Tibial nerve (tissue), 4 donors: ENCODE results near the gene USP30.

Experiments used
- EP300 ChIP-seq, 2 donors: sonication (generic); formaldehyde crosslinking; IDR thresholded peaks; one replicate each; pipeline ENCODE4 v1.6.1; 2017; ENCODE audit warnings: antibody characterized with exemption in 2 of 2, mild to moderate bottlenecking in 1 of 2
- POLR2A ChIP-seq, 2 donors: fragments of 450-650 bp; IDR thresholded peaks; one replicate each; pipeline ENCODE4 v1.6.1; 2017; ENCODE audit warnings: antibody characterized with exemption in 2 of 2, mild to moderate bottlenecking in 2 of 2, moderate library complexity in 2 of 2
- TF ChIP-seq, protein P1 (sequence below), 5 experiments: fragments of 200-600 bp in 3 of 5; fragments of 450-650 bp in 2 of 5; sonication (generic) in 3 of 5; IDR thresholded peaks; one replicate each; pipeline ENCODE4 v1.5.1; 2016 to 2019; ENCODE audit warnings: antibody characterized with exemption in 5 of 5, mild to moderate bottlenecking in 3 of 5, moderate library complexity in 2 of 5

GRCh38 chr12:109098183-109098604, 45.8 kb downstream of the USP30 start:
- TF ChIP-seq POLR2A (IDR thresholded peaks at IDR 0.05) = peak in 1 of 2 donors; percentile 51
- TF ChIP-seq, protein P1, sequence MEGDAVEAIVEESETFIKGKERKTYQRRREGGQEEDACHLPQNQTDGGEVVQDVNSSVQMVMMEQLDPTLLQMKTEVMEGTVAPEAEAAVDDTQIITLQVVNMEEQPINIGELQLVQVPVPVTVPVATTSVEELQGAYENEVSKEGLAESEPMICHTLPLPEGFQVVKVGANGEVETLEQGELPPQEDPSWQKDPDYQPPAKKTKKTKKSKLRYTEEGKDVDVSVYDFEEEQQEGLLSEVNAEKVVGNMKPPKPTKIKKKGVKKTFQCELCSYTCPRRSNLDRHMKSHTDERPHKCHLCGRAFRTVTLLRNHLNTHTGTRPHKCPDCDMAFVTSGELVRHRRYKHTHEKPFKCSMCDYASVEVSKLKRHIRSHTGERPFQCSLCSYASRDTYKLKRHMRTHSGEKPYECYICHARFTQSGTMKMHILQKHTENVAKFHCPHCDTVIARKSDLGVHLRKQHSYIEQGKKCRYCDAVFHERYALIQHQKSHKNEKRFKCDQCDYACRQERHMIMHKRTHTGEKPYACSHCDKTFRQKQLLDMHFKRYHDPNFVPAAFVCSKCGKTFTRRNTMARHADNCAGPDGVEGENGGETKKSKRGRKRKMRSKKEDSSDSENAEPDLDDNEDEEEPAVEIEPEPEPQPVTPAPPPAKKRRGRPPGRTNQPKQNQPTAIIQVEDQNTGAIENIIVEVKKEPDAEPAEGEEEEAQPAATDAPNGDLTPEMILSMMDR (IDR thresholded peaks at IDR 0.05) = no peak
- peak in 1 of 2 donors; percentile 82 for TF ChIP-seq EP300 (IDR thresholded peaks at IDR 0.05)
